GM19463 (cell line): ENCODE data around the gene TCF7L2.

Experiments
- ATAC-seq: cut with Tn5 transposase; IDR thresholded peaks from one replicate; pipeline ENCODE4 v1.9.1; 2021; ENCODE audit warnings: mild to moderate bottlenecking, moderate library complexity; ENCODE audit not compliant: unreplicated experiment

TCF7L2 gene

DNA sequence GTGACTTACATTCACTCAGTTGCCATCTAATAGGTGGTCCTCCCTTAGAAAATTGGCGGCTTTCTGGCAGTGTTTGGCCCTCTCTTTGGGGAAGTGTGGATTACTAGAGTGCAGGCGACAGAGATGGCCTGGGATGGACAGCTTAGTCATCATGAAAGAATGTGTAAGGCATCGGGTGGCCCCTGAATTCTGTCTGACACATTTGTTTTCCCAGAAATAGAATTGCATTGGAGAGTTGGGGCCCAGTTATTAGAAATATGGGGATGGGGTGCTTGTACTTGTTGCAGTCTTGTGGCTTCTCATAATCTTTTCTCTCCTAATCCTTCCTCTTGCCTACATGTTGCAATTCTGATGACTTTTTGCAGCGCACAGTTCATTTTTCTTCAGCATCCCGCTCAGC, 13.8 kb downstream of the TCF7L2 start:
- ATAC-seq: no peak

DNA sequence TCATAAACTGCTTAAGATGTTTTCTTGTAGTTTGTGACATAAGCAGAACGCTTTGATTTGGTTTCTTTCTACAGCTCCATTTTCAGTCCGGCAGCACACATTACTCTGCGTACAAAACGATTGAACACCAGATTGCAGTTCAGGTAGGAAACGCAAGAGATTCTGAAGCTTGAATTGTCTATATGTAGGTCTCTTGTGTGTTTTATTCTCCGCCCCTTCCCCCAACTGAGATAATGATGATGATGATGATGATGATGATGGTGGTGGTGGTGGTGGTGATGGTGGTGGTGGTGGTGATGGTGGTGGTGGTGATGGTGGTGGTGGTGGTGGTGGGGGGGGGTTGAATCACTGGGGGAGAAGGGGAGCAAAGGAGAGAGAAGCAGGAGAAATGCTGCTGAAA, 14.4 kb downstream of the TCF7L2 start:
- no peak for ATAC-seq

- no peak for ATAC-seq
Measured at GRCh38 chr10:112966194-112966855, 16.3 kb downstream of the TCF7L2 start.

GRCh38 chr10:112967200-112967599, 17.2 kb downstream of the TCF7L2 start:
- ATAC-seq: no peak

DNA sequence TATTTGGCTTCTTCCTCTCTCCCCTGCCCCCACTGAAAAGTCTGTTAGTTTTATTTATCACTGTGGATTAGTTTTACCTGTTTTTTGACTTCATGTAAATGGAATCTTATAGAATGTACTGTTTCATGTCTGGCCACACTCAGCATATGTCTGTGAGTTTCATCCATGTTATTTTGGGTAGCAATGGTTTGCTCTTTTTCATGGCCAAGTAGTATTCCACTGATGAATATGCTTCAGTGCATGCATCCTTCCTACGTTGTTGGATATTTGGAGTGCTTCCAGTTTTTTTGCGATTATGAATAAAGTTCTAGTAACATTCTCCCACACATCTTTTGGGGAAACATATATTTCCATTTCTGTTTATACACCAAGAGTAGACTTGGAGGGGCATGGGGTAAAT, 19.1 kb downstream of the TCF7L2 start:
- no peak for ATAC-seq

GRCh38 chr10:112969542-112969941, 19.5 kb downstream of the TCF7L2 start:
- no peak for ATAC-seq

DNA sequence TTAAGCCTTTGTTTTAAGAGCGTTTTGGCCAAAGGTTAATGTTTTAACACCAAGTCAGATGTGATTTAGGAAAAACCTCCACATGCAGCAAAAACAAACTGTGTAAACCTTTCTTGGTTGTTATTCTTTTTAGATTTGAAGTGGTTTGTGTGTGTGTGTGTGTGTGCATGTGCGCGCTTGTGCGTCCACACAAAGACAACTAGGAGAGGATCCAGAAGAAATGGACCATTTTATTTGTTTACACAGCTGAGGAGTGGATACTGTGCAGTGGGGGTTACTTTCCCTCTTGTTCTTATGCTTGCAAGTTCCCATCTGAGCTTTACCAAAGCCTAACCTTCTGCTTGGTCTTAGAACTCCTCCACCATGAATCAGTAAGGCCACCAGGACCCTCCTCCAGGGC, 20.0 kb downstream of the TCF7L2 start:
- ATAC-seq: no peak

GRCh38 chr10:112972606-112973005, 22.6 kb downstream of the TCF7L2 start:
- ATAC-seq: no peak

- ATAC-seq: no peak
Measured at GRCh38 chr10:112973046-112973445, 23.0 kb downstream of the TCF7L2 start.

- no peak for ATAC-seq
Measured at GRCh38 chr10:112973805-112974204, 23.8 kb downstream of the TCF7L2 start.

DNA sequence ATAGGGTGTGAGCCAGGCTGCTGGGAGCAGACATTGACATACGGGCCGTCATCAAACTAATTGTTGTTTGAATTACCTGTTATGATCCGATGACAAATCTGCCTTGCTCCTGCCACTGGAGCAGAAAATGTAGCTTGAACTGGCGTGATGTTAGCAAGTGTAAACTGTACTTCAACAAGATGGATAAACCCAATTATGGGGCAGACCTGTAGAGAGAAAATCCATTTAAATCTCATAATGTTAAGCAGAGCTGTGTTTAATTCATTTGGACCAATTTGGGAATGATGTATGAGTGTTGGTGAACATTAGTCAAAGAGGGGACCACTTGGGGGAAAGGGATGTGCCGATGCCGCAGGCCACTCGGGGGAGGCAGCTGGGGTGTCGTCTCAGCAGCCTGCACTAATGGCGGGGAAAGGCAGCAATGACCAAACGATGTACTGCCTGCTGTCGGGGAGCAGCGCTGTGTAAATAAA, 27.4 kb downstream of the TCF7L2 start:
- ATAC-seq: no peak

GRCh38 chr10:112979927-112980326, 29.9 kb downstream of the TCF7L2 start:
- no peak for ATAC-seq

- ATAC-seq: no peak
Measured at GRCh38 chr10:112980937-112981336, 30.9 kb downstream of the TCF7L2 start.

GRCh38 chr10:112981553-112981952, 31.5 kb downstream of the TCF7L2 start:
- peak; percentile 94 for ATAC-seq

DNA sequence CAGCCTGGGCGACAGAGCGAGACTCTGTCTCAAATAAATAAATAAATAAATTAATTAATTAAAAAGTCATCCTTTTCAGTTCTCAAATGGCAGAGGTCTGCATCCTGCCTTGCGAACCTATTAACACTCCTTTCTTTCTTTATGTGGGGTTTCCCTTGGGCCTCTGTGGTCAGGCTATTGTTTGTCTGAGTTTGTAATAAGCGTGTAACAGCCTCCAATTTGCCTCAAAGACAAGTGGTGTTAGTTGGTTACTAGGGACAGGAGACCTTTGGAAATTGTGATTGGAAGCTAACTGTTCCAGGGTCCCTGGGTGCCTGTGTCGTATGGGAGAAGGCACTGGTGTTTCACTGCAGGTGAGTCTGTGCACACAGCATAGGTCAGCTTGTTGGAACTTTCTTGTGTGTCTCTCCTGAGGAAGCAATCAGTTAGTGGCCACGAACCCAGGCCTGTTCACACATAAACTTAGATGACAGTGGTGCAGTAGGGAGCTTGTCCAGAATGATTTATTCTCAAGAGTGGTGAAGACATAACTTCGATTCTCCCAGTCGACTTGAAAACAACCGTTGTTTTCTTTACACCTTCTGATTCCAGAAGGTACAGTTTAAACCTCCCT, 33.5 kb downstream of the TCF7L2 start:
- ATAC-seq: no peak

DNA sequence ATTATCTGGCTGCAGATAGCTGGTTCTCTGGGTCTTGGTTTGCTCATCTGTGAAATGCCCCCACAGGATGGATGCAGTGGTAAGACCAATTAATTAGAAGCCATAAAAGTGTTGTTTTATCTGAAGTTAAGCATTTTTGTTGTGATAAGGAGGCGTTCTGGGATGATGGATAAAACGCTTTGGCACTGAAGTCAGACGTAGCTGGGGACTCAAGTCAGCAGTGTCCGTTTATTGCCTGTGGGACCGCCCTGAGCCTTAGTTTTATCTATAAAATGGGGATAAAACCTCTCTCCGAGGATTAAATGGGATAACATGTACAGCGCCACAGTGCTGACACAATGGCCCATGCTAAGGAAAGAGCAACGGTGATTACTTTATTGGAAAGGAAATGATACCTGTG, 34.7 kb downstream of the TCF7L2 start:
- no peak for ATAC-seq

DNA sequence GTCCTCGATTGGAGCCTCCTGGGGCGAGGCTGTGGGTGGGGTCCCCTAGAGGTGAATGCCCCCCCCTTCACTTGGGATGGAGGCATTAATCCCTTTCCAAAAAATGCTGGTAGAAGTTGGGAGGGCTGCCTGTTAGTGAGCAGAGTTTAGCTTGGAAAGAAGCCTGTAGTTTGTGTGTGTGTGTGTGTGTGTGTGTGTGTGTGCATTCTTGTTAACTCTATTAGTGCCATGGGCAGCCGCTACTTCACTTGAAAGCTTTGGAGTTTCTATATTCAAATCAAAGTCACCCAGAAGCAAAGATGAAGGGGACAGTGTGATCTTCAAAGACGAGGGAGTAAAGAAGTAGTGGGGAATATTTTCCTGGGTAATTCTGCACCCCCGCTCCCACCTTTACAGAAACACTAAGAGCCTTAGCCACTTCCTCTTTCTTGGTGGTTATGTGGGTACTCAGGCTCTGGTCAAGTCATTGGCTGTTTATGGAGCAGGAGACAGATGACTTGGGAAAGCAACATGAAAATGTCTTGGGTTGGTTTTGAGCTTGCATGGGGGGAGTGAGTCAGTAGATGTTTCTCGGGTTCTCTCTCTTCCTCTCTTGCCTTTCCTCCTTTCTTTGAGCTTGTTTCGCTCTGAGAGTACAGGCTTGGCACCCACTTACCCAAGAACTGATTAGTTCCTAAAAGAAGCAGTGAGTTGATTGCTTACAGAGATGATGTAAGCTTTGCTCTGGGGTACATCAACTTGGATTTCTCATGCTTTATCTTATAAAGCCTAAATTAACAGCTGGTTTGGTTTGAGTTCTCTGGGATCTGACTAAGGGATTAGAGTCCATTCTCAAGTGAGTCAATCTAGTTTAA, 35.9 kb downstream of the TCF7L2 start:
- no peak for ATAC-seq

DNA sequence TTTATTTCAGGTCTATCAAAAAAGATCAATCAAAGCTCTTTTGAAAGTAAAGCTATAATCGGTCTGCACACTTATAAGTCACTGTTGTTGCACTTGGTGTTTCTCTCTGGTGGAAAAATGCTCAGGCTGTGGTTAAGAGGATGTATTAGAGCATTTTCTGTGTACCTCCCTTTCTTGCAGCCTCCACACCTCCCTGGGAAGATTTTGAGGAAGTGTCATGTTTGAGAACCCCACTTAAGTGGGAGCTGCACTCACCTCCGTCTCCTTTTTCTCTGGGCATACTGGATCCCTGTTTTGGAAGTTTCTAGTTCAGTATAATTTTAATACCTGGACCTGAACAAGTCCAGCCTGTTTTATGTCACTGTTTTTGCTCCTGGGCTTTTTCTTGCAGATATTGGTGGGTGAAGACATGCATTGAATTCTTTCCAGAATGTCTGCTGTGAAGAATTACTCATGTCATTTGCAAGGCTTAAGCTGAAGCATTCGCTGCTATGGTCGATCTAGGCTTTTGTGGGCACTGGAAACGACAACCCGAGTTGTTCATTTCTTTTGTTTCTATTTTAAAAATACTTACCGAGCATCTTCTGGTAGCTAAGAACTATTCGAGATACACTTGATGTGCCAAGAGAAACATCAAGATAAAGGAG, 36.6 kb downstream of the TCF7L2 start:
- ATAC-seq: no peak

- ATAC-seq: no peak
Measured at GRCh38 chr10:112988839-112989406, 38.9 kb downstream of the TCF7L2 start.

DNA sequence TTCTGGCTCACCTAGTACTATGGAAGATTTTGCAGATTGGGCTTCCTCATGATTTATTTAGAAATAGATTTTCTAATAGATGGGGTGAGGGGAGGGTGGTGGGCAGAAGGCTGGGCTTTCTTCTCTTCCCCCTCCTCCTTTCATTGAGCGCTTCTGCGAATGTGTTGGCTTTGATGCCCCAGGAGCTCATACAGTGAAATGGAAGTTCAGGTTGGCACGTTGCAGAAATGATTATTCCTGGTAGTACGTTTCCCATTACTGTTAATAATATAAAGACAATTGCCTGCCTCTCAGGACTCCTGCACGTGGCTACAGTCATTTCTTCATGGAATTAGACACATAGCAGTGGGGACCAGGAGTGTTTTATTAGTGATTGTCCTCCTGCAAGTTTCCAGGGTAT, 39.8 kb downstream of the TCF7L2 start:
- no peak for ATAC-seq

DNA sequence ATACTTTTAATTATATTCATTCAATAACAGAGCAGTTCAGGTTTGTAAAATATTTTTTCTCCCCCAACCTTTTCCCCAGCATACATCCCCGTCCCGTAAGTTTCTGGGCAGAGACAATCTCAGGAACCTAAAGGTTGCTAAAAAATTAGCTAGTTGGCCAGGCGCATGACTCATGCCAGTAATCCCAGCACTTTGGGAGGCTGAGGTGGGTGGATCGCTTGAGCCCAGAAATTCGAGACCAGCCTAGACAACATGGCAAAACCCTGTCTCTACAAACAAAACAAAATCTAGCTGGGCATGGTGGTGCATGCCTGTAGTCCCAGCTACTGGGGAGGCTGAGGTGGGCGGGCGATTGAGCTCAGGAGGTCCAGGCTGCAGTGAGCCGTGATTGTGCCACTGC, 40.2 kb downstream of the TCF7L2 start:
- no peak for ATAC-seq
